Measurements from ENCODE around the gene PACRG. TPM values are rescaled to one million over a fixed set of nuclear protein-coding genes. Genes with fewer than 3 reads are reported as not detected.
A peak's percentile ranks its signal among the peaks of the same experiment; 100 is the strongest.

PACRG gene
- total RNA-seq, 1 donor from 2014 or later = 10.5 TPM

GRCh38 chr6:163346497-163346961 lies 618.8 kb downstream of the PACRG start:
- Histone ChIP-seq H3K4me1 (peaks cover 40% of the 10 kb centered on the region), H3K27me3 (ENCODE audit: low read depth) (no peaks in the 10 kb centered on the region), H3K9me3 (replicated peaks) (no peaks in the 10 kb centered on the region), H3K27ac (replicated peaks) (peak overlapping the region; percentile 64), H3K4me3 (peak overlapping the region; percentile 20), H3K36me3 (no peaks in the 10 kb centered on the region)
- intact Hi-C loops (cut with micrococcal nuclease) = loop anchor here (10.0 kb wide), 1 partner anchor 58 kb away; no protein-coding TSS in a partner anchor
- DNase-seq = no peak
- TF ChIP-seq CTCF (IDR thresholded peaks at IDR 0.05; ENCODE audit: borderline replicate concordance) = no peak

- DNase-seq = no peak
- intact Hi-C loops (cut with micrococcal nuclease) = loop anchor here (10.0 kb wide), 1 partner anchor 58 kb away; no protein-coding TSS in a partner anchor
- no peaks in the 10 kb centered on the region for H3K36me3 ChIP-seq
- H3K4me3 ChIP-seq = peak overlapping the region; percentile 20
- peaks cover 35% of the 10 kb centered on the region for H3K4me1 ChIP-seq
- H3K9me3 ChIP-seq (replicated peaks) = no peaks in the 10 kb centered on the region
- H3K27me3 ChIP-seq (ENCODE audit: low read depth) = no peaks in the 10 kb centered on the region
- peak overlapping the region; percentile 64 for H3K27ac ChIP-seq (replicated peaks)
- TF ChIP-seq CTCF (IDR thresholded peaks at IDR 0.05; ENCODE audit: borderline replicate concordance) = no peak
These were observed 619.3 kb downstream of the PACRG start for GRCh38 chr6:163347021-163347446.

GRCh38 chr6:163348789-163349680 lies 621.3 kb downstream of the PACRG start:
- intact Hi-C loops (cut with micrococcal nuclease) = loop anchor here (10.0 kb wide), 1 partner anchor 56 kb away; no protein-coding TSS in a partner anchor
- Histone ChIP-seq H3K27ac (replicated peaks) (peak overlapping the region; percentile 46), H3K36me3 (no peaks in the 10 kb centered on the region), H3K4me3 (no peak overlapping the region), H3K9me3 (replicated peaks) (no peaks in the 10 kb centered on the region), H3K4me1 (peaks cover 26% of the 10 kb centered on the region), H3K27me3 (ENCODE audit: low read depth) (no peaks in the 10 kb centered on the region)
- TF ChIP-seq CTCF (IDR thresholded peaks at IDR 0.05; ENCODE audit: borderline replicate concordance) = no peak
- DNase-seq = no peak

- Histone ChIP-seq H3K36me3 (no peaks in the 10 kb centered on the region), H3K4me1 (peaks cover 33% of the 10 kb centered on the region), H3K9me3 (replicated peaks) (no peaks in the 10 kb centered on the region), H3K27ac (replicated peaks) (peak overlapping the region; percentile 30), H3K27me3 (ENCODE audit: low read depth) (no peaks in the 10 kb centered on the region), H3K4me3 (no peak overlapping the region)
- intact Hi-C loops (cut with micrococcal nuclease) = loop anchor here (10.0 kb wide), 1 partner anchor 55 kb away; no protein-coding TSS in a partner anchor
- TF ChIP-seq CTCF (IDR thresholded peaks at IDR 0.05; ENCODE audit: borderline replicate concordance) = no peak
- no peak for DNase-seq
These were observed 621.9 kb downstream of the PACRG start for GRCh38 chr6:163349696-163350095.

- Histone ChIP-seq H3K27ac (replicated peaks) (no peak overlapping the region), H3K4me1 (peaks cover 43% of the 10 kb centered on the region), H3K9me3 (replicated peaks) (no peaks in the 10 kb centered on the region), H3K27me3 (ENCODE audit: low read depth) (no peaks in the 10 kb centered on the region), H3K36me3 (no peaks in the 10 kb centered on the region), H3K4me3 (no peak overlapping the region)
- TF ChIP-seq CTCF (IDR thresholded peaks at IDR 0.05; ENCODE audit: borderline replicate concordance) = no peak
- intact Hi-C loops (cut with micrococcal nuclease) = no loop called here
- DNase-seq = no peak
These were observed 623.2 kb downstream of the PACRG start for GRCh38 chr6:163351013-163351412.
